Measurements from ENCODE around the gene INS. TPM values are rescaled to one million over a fixed set of nuclear protein-coding genes. Genes with fewer than 3 reads are reported as not detected.

INS gene
- total and polyA plus RNA-seq, 4 donors: 1.2 to 3.3 TPM; not detected in 2

DNA sequence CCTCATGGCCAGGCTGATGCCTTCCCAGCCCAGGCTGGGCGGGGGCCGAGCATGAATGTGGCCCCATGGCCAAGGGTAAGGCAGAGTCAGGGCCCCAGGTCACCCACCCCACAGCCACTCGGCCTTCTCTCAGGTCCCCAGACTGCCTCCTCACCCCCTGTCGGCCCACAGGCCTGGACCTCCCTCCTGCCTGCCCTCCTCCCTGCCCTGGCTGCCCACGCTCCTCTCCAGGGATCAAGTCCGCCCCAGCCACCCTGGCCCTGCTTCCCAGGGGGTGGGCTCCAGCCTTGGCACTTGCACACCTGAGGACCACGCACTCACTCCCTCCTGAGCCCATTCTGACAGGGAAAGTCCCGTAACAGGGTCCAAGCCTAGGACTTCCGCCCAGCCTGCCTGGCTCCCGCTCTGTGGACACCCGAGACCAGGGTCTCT, 48.4 kb upstream of the INS start:
- 89 to 90% methylated on average over 8 to 11 of the region's 11 CpGs for WGBS, 2 donors

DNA sequence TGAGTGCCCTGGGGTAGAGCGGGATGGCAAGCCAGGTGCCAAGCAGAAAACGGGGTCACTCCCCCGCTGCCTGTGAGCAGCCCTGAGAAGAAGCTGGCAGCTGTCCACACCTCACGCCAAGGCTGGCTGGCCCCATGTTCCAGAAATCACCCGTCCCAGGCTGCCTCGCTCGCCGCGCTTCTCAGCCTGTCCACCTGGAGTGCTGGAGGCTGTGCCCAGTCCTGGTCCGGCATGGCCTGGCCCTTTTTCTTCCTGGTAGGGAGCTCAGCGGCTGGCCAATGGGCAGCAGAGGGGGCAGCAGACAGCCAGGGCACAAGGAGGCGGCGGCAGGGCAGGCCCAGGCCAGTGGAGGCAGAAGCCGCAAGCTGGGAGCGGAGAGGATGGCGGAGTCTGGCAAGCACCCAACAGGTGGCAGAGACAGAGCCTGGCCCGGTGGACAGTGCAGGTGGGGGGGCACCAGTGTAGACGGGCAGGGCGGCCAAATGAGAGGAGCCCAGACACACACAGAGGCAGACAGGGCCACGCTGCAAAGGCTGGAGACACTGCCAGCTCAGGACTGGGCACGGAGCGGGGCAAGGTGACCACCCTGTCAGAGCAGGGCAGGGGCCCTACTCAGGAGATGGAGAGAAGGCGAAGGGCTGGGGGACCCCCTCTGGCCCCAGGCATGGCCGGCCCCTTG, 47.8 kb upstream of the INS start:
- no peak for ATAC-seq (ENCODE audit: insufficient read depth, low FRiP score)

More for the DNA sequence above, 48.4 kb upstream of the INS start:
- no peaks in the 10 kb centered on the region for H3K36me3 ChIP-seq (ENCODE audit: control insufficient read depth in 4 of 4, insufficient read depth in 4 of 4, low read length in 4 of 4)
- H3K9ac ChIP-seq (ENCODE audit: insufficient read depth in 1 of 2, low read length in 2 of 2): no peak overlapping the region
- DNase-seq (peak in 1 of 3 donors; percentile 14), ATAC-seq (ENCODE audit: insufficient read depth, low FRiP score) (no peak)
- TF ChIP-seq, protein P1, sequence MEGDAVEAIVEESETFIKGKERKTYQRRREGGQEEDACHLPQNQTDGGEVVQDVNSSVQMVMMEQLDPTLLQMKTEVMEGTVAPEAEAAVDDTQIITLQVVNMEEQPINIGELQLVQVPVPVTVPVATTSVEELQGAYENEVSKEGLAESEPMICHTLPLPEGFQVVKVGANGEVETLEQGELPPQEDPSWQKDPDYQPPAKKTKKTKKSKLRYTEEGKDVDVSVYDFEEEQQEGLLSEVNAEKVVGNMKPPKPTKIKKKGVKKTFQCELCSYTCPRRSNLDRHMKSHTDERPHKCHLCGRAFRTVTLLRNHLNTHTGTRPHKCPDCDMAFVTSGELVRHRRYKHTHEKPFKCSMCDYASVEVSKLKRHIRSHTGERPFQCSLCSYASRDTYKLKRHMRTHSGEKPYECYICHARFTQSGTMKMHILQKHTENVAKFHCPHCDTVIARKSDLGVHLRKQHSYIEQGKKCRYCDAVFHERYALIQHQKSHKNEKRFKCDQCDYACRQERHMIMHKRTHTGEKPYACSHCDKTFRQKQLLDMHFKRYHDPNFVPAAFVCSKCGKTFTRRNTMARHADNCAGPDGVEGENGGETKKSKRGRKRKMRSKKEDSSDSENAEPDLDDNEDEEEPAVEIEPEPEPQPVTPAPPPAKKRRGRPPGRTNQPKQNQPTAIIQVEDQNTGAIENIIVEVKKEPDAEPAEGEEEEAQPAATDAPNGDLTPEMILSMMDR (IDR thresholded peaks at IDR 0.05; ENCODE audit: control extremely low read depth, extremely low read depth): no peak
- H3K27ac ChIP-seq (ENCODE audit: low read depth in 1 of 2, low read length in 1 of 2): no peak overlapping the region
- H3K9me3 ChIP-seq (ENCODE audit: control insufficient read depth in 4 of 4, insufficient read depth in 3 of 4, low read length in 3 of 4): peaks cover 0 to 4% (median 0%) of the 10 kb centered on the region in 4 donors
- peaks cover 0 to 24% (median 2%) of the 10 kb centered on the region in 5 donors for H3K4me1 ChIP-seq (ENCODE audit: control insufficient read depth in 5 of 5, insufficient read depth in 5 of 5, low read length in 5 of 5)
- H3K4me3 ChIP-seq: no peak overlapping the region
- no peaks in the 10 kb centered on the region for H3K27me3 ChIP-seq (ENCODE audit: control insufficient read depth in 3 of 3, insufficient read depth in 3 of 3, low read length in 2 of 3)

DNA sequence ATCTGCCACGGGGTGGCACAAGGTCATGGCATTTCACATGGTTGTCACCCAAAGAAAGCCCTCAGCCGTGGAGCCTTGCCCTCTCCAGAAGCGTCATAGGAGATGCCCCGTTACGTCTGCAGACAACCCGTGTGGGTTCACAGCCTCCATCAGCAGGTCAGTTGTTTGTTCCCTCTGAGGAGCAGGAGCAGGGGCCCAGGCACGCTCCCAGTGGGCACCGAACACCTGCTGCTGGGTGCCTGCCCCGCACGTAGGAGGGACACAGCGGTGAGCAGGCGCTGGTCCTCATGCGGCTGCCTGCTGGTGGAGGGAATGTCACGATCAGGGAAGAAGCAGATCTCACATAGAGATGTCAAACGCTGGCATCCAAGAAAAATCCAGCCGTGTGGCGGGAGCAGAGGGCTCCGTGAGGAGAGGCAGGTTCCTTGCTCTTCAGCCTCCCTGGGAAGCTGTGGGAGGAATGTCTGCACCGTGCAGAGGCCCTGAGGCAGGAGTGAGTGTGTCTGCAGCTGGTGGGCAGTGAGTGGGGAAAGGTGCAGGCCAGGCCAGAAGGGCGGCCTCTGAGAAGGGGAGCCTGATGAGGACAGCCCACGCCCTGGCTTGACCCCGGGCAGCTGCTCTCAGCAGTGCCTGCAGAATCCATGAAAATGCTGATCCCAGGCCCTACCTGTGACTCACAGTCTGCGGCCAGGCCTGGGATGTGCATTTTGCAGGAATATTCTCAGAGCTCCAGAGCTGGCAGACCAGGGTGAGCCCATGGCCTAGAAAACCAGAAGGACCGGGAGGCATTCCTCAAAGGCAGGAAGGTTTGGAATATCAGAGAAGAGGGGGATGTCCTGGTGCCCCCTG, 47.0 kb upstream of the INS start:
- H3K4me1 ChIP-seq (ENCODE audit: control insufficient read depth in 5 of 5, insufficient read depth in 5 of 5, low read length in 5 of 5): peaks cover 0 to 24% (median 0%) of the 10 kb centered on the region in 5 donors
- no peak overlapping the region for H3K27ac ChIP-seq (ENCODE audit: low read depth in 1 of 2, low read length in 1 of 2)

More for the DNA sequence above, 47.8 kb upstream of the INS start:
- H3K9me3 ChIP-seq (ENCODE audit: control insufficient read depth in 4 of 4, insufficient read depth in 3 of 4, low read length in 3 of 4): peaks cover 0 to 4% (median 0%) of the 10 kb centered on the region in 4 donors
- H3K4me1 ChIP-seq (ENCODE audit: control insufficient read depth in 5 of 5, insufficient read depth in 5 of 5, low read length in 5 of 5): peaks cover 0 to 24% (median 2%) of the 10 kb centered on the region in 5 donors
- no peak overlapping the region for H3K9ac ChIP-seq (ENCODE audit: insufficient read depth in 1 of 2, low read length in 2 of 2)
- H3K27ac ChIP-seq (ENCODE audit: low read depth in 1 of 2, low read length in 1 of 2): no peak overlapping the region
- TF ChIP-seq, protein P1 (IDR thresholded peaks at IDR 0.05; ENCODE audit: control extremely low read depth, extremely low read depth): no peak
- no peaks in the 10 kb centered on the region for H3K36me3 ChIP-seq (ENCODE audit: control insufficient read depth in 4 of 4, insufficient read depth in 4 of 4, low read length in 4 of 4)
- DNase-seq: peak in 1 of 3 donors; percentile 21
- no peaks in the 10 kb centered on the region for H3K27me3 ChIP-seq (ENCODE audit: control insufficient read depth in 3 of 3, insufficient read depth in 3 of 3, low read length in 2 of 3)
- no peak overlapping the region for H3K4me3 ChIP-seq
- 81 to 88% methylated on average over 23 to 24 of the region's 24 CpGs for WGBS, 2 donors

More for the DNA sequence above, 47.0 kb upstream of the INS start:
- Histone ChIP-seq H3K27me3 (ENCODE audit: control insufficient read depth in 3 of 3, insufficient read depth in 3 of 3, low read length in 2 of 3) (no peaks in the 10 kb centered on the region), H3K9me3 (ENCODE audit: control insufficient read depth in 4 of 4, insufficient read depth in 3 of 4, low read length in 3 of 4) (peaks cover 0 to 4% (median 0%) of the 10 kb centered on the region in 4 donors), H3K36me3 (ENCODE audit: control insufficient read depth in 4 of 4, insufficient read depth in 4 of 4, low read length in 4 of 4) (no peaks in the 10 kb centered on the region), H3K4me3 (no peak overlapping the region), H3K9ac (ENCODE audit: insufficient read depth in 1 of 2, low read length in 2 of 2) (no peak overlapping the region)
- DNase-seq: no peak
- 77 to 86% methylated on average over 24 of the region's 24 CpGs for WGBS, 2 donors
- no peak for ATAC-seq (ENCODE audit: insufficient read depth, low FRiP score)
- TF ChIP-seq, protein P1 (IDR thresholded peaks at IDR 0.05; ENCODE audit: control extremely low read depth, extremely low read depth): no peak

All from lung (tissue), 12 donors.